Panc1 (cell line): Measurements from ENCODE around the gene FGR. TPM values are rescaled to one million over a fixed set of nuclear protein-coding genes. Genes with fewer than 3 reads are reported as not detected.

ENCODE experiments used
- ATAC-seq: fragments of 200-7000 bp; cut with Tn5 transposase; 2 replicates; pipeline ENCODE4 v1.9.1; 2020; ENCODE audit warnings: mild to moderate bottlenecking, moderate library complexity
- BruUV-seq: library from RNA; stranded (reverse); fragments of 400-500 nt; replicated peaks from 2 replicates; lab custom pipeline; 2021; lab: Mats Ljungman, UMichigan
- CTCF ChIA-PET: fragments of 300-600 bp; sonication (Branson Sonifier 250); formaldehyde crosslinking; loops from one replicate; lab custom pipeline; 2022; ENCODE audit warnings: antibody characterized with exemption; lab: Charles Lee
- POLR2A ChIA-PET: fragments of 300-600 bp; sonication (Branson Sonifier 250); formaldehyde crosslinking; loops from one replicate; lab custom pipeline; 2022; ENCODE audit warnings: antibody characterized with exemption; lab: Charles Lee
- DNase-seq: peaks from one replicate; pipeline ENCODE4 v3.0.0-alpha.2; 2010; ENCODE audit warnings: low read depth, low spot score
- H3K27ac ChIP-seq: 2 replicates; pipeline ENCODE4 v1.5.1; 2011; ENCODE audit warnings: mild to moderate bottlenecking, low read length, inconsistent platforms
- H3K27me3 ChIP-seq: fragments of 200-500 bp; sonication (Bioruptor generic); 2 replicates; pipeline ENCODE4 v1.6.0; 2014; ENCODE audit warnings: low read length, inconsistent platforms; ENCODE audit not compliant: control insufficient read depth, insufficient read depth
- H3K36me3 ChIP-seq: fragments of 200-500 bp; sonication (Bioruptor generic); 2 replicates; pipeline ENCODE4 v1.5.1; 2014; ENCODE audit warnings: inconsistent platforms, mild to moderate bottlenecking, low read length, moderate library complexity; ENCODE audit not compliant: control insufficient read depth, insufficient read depth
- H3K4me1 ChIP-seq: 2 replicates; pipeline ENCODE4 v1.5.1; 2011; ENCODE audit warnings: inconsistent platforms, mild to moderate bottlenecking, low read length, moderate library complexity; ENCODE audit not compliant: control insufficient read depth, insufficient read depth
- H3K4me3 ChIP-seq, 2 experiments: 2 replicates each; pipeline ENCODE4 v1.5.1; 2011 to 2012; ENCODE audit warnings: low read depth in 2 of 2, low read length in 2 of 2, mild to moderate bottlenecking in 2 of 2, inconsistent platforms in 1 of 2, moderate library complexity in 1 of 2
- H3K9me3 ChIP-seq: fragments of 200-500 bp; sonication (Bioruptor generic); 2 replicates; pipeline ENCODE4 v1.5.1; 2014; ENCODE audit warnings: low read depth, mild to moderate bottlenecking, inconsistent platforms, low read length, moderate library complexity; ENCODE audit not compliant: control insufficient read depth, insufficient read depth
- POLR2AphosphoS5 ChIP-seq: IDR thresholded peaks from 2 replicates; pipeline ENCODE4 v1.6.1; 2012; ENCODE audit warnings: mild to moderate bottlenecking, low read depth, low read length, moderate library complexity
- REST ChIP-seq, 2 experiments: IDR thresholded peaks; 2 replicates each; pipeline ENCODE4 v1.6.1; 2011 to 2012; ENCODE audit warnings: low read depth in 2 of 2, control low read depth in 1 of 2, low read length in 1 of 2, mild to moderate bottlenecking in 1 of 2, moderate library complexity in 1 of 2; ENCODE audit not compliant: insufficient read depth in 1 of 2
- SIN3A ChIP-seq: IDR thresholded peaks from 2 replicates; pipeline ENCODE4 v1.6.1; 2012; ENCODE audit warnings: low read depth, mild to moderate bottlenecking, low read length, moderate library complexity, borderline replicate concordance; ENCODE audit not compliant: insufficient read depth
- TCF7L2 ChIP-seq: IDR thresholded peaks from 2 replicates; pipeline ENCODE4 v1.6.1; 2011; ENCODE audit warnings: mild to moderate bottlenecking, low read depth, low read length, inconsistent platforms
- in situ Hi-C: cut with HindIII; loops from 2 replicates; pipeline ENCODE4 v1.10.0; 2016; ENCODE audit warnings: low sequenced_read_pairs, low pct_unique_long_range_greater_than_20kb
- intact Hi-C: fragments of 100-400 bp; cut with micrococcal nuclease; formaldehyde crosslinking; loops from one replicate; pipeline ENCODE4 v1.10.0; 2022; ENCODE audit not compliant: unreplicated experiment
- total RNA-seq: library from RNA; stranded (reverse); gene quantifications from one replicate; pipeline ENCODE4 v1.2.1, GENCODE V29; 2021; ENCODE audit not compliant: unreplicated experiment
- TF ChIP-seq, protein P1 (sequence below): fragments of 450-650 bp; IDR thresholded peaks from 2 replicates; pipeline ENCODE4 v1.5.1; 2017; ENCODE audit warnings: mild to moderate bottlenecking

FGR gene
- total RNA-seq, 1 experiment from 2014 or later: 0.18 TPM

- intact Hi-C loops: no loop called here
- Histone ChIP-seq H3K27ac (no peak overlapping the region), H3K4me3 (no peak overlapping the region), H3K9me3 (no peaks in the 10 kb centered on the region), H3K36me3 (no peaks in the 10 kb centered on the region), H3K4me1 (peaks cover 24% of the 10 kb centered on the region), H3K27me3 (no peaks in the 10 kb centered on the region)
- in situ Hi-C loops: no loop called here
- BruUV-seq: no TSS peak
- ChIA-PET CTCF (interaction anchor here (0.6 kb wide), 1 partner anchor 465 kb away, joined by 4 read pairs; no protein-coding TSS in a partner anchor), POLR2A (no interaction called here)
- ATAC-seq: no peak
- no peak for TF ChIP-seq REST (IDR thresholded peaks at IDR 0.05; ENCODE audit: insufficient read depth in 1 of 2, low read depth in 2 of 2, low read length in 1 of 2)
- TF ChIP-seq TCF7L2: no peak
- no peak for TF ChIP-seq SIN3A
- TF ChIP-seq, protein P1, sequence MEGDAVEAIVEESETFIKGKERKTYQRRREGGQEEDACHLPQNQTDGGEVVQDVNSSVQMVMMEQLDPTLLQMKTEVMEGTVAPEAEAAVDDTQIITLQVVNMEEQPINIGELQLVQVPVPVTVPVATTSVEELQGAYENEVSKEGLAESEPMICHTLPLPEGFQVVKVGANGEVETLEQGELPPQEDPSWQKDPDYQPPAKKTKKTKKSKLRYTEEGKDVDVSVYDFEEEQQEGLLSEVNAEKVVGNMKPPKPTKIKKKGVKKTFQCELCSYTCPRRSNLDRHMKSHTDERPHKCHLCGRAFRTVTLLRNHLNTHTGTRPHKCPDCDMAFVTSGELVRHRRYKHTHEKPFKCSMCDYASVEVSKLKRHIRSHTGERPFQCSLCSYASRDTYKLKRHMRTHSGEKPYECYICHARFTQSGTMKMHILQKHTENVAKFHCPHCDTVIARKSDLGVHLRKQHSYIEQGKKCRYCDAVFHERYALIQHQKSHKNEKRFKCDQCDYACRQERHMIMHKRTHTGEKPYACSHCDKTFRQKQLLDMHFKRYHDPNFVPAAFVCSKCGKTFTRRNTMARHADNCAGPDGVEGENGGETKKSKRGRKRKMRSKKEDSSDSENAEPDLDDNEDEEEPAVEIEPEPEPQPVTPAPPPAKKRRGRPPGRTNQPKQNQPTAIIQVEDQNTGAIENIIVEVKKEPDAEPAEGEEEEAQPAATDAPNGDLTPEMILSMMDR: no peak
- no peak for TF ChIP-seq POLR2AphosphoS5
- no peak for DNase-seq
Observed at GRCh38 chr1:27585684-27586083, 49.3 kb downstream of the FGR start.

- Histone ChIP-seq H3K27ac (no peak overlapping the region), H3K4me3 (no peak overlapping the region), H3K4me1 (peaks cover 11% of the 10 kb centered on the region), H3K36me3 (no peaks in the 10 kb centered on the region), H3K27me3 (no peaks in the 10 kb centered on the region), H3K9me3 (no peaks in the 10 kb centered on the region)
- intact Hi-C loops (no loop called here), in situ Hi-C loops (no loop called here)
- ChIA-PET POLR2A (no interaction called here), CTCF (no interaction called here)
- DNase-seq (no peak), ATAC-seq (no peak)
- BruUV-seq: no TSS peak
- TF ChIP-seq POLR2AphosphoS5: no peak
- no peak for TF ChIP-seq REST (IDR thresholded peaks at IDR 0.05; ENCODE audit: insufficient read depth in 1 of 2, low read depth in 2 of 2, low read length in 1 of 2)
- TF ChIP-seq SIN3A: no peak
- TF ChIP-seq, protein P1: no peak
- no peak for TF ChIP-seq TCF7L2
Observed at GRCh38 chr1:27584453-27584852, 50.5 kb downstream of the FGR start.
